B cell (primary cell): ENCODE results near the gene SH3RF3. TPM values are rescaled to one million over a fixed set of nuclear protein-coding genes. Genes with fewer than 3 reads are reported as not detected.

ENCODE experiments used
- ATAC-seq: fragments of 200-7000 bp; cut with Tn5 transposase; one replicate; pipeline ENCODE4 v1.10.0; 2021; ENCODE audit warnings: low read depth, mild to moderate bottlenecking, moderate number of reproducible peaks, moderate library complexity
- CTCF ChIA-PET: fragments of 350-600 bp; sonication (Branson Sonifier 250); formaldehyde crosslinking; loops from one replicate; lab custom pipeline; 2021; ENCODE audit warnings: antibody characterized with exemption, inconsistent platforms; lab: Charles Lee
- POLR2A ChIA-PET: fragments of 350-600 bp; sonication (Branson Sonifier 250); formaldehyde crosslinking; loops from one replicate; lab custom pipeline; 2021; ENCODE audit warnings: antibody characterized with exemption; lab: Charles Lee
- DNase-seq: peaks from one replicate; pipeline ENCODE4 v3.0.0; 2013
- H2AFZ ChIP-seq: 2 replicates; pipeline ENCODE4 v1.6.1; 2012; ENCODE audit warnings: mild to moderate bottlenecking, low read depth, low read length; ENCODE audit not compliant: insufficient read depth, poor library complexity, severe bottlenecking
- H3K27ac ChIP-seq, 2 donors: 1 replicate in 1 of 2; 2 replicates in 1 of 2; pipeline ENCODE4 v1.5.1; 2012 to 2013; ENCODE audit warnings: low read length in 2 of 2, mild to moderate bottlenecking in 2 of 2, moderate library complexity in 1 of 2
- H3K27me3 ChIP-seq, 4 experiments: fragments of 200-600 bp in 1 of 4; sonication (generic) in 1 of 4; replicated peaks in 1 of 4; 1 replicate in 2 of 4; 2 replicates in 2 of 4; pipeline versions ENCODE4 v1.6.1 to v1.7.0; 2013 to 2016; ENCODE audit warnings: low read length in 3 of 4, mild to moderate bottlenecking in 2 of 4, mixed read lengths in 1 of 4, moderate library complexity in 1 of 4; ENCODE audit not compliant: insufficient read depth in 4 of 4, control insufficient read depth in 3 of 4; ENCODE audit errors: control extremely low read depth in 1 of 4
- H3K36me3 ChIP-seq, 2 experiments: replicated peaks in 1 of 2; 1 replicate in 1 of 2; 2 replicates in 1 of 2; pipeline versions ENCODE4 v1.6.1 to v1.7.1; 2013; ENCODE audit warnings: low read length in 1 of 2; ENCODE audit not compliant: insufficient read depth in 2 of 2, control insufficient read depth in 1 of 2; ENCODE audit errors: control extremely low read depth in 1 of 2, extremely low read depth in 1 of 2
- H3K4me1 ChIP-seq, 2 donors: fragments of 200-600 bp in 1 of 2; sonication (generic) in 1 of 2; 1 replicate in 1 of 2; 2 replicates in 1 of 2; pipeline versions ENCODE4 v1.5.1 to v1.6.1; 2013 to 2017; ENCODE audit warnings: low read length in 2 of 2; ENCODE audit not compliant: control insufficient read depth in 2 of 2, insufficient read depth in 2 of 2
- H3K4me2 ChIP-seq: replicated peaks from 2 replicates; pipeline ENCODE3; 2012; ENCODE audit warnings: mild to moderate bottlenecking, low read depth, low read length; ENCODE audit not compliant: poor library complexity, severe bottlenecking
- H3K4me3 ChIP-seq, 5 experiments: fragments of 200-600 bp in 1 of 5; sonication (generic) in 1 of 5; 1 replicate in 3 of 5; 2 replicates in 2 of 5; pipeline versions ENCODE4 v1.5.1 to v1.7.0; 2011 to 2016; ENCODE audit warnings: low read length in 4 of 5, mild to moderate bottlenecking in 4 of 5, low read depth in 2 of 5, control low read depth in 1 of 5, moderate library complexity in 1 of 5; ENCODE audit not compliant: insufficient read depth in 1 of 5; ENCODE audit errors: control extremely low read depth in 1 of 5, extremely low read depth in 1 of 5
- H3K79me2 ChIP-seq: fragments of 200-600 bp; sonication (generic); one replicate; pipeline ENCODE4 v1.6.0; 2016; ENCODE audit warnings: low read length; ENCODE audit not compliant: control insufficient read depth, insufficient read depth
- H3K9ac ChIP-seq: fragments of 200-600 bp; sonication (generic); 2 replicates; pipeline ENCODE4 v1.6.1; 2017; ENCODE audit warnings: mild to moderate bottlenecking, low read length, moderate library complexity
- H3K9me3 ChIP-seq, 3 donors: one replicate each; pipeline versions ENCODE4 v1.6.1 to v1.7.1; 2013; ENCODE audit warnings: low read length in 2 of 3; ENCODE audit not compliant: control insufficient read depth in 2 of 3, insufficient read depth in 1 of 3; ENCODE audit errors: control extremely low read depth in 1 of 3
- H4K20me1 ChIP-seq: 2 replicates; pipeline ENCODE4 v1.6.0; 2012; ENCODE audit warnings: mild to moderate bottlenecking, low read length; ENCODE audit not compliant: insufficient read depth, control insufficient read depth, poor library complexity, severe bottlenecking
- H3K27ac Mint-ChIP-seq: one replicate; pipeline ENCODE4 v1.8.0; 2021; ENCODE audit warnings: mixed read lengths
- H3K27me3 Mint-ChIP-seq: one replicate; pipeline ENCODE4 v1.8.0; 2021; ENCODE audit warnings: mixed read lengths
- H3K4me1 Mint-ChIP-seq: one replicate; pipeline ENCODE4 v1.8.0; 2021; ENCODE audit warnings: mixed read lengths
- H3K4me3 Mint-ChIP-seq: one replicate; pipeline ENCODE4 v1.8.0; 2021; ENCODE audit warnings: mixed read lengths
- H3K9me3 Mint-ChIP-seq: one replicate; pipeline ENCODE4 v1.8.0; 2022; ENCODE audit warnings: mixed read lengths; ENCODE audit not compliant: insufficient read depth
- CTCF ChIP-seq: fragments of 200-600 bp; IDR thresholded peaks from one replicate; pipeline ENCODE4 v1.8.0; 2022; ENCODE audit warnings: antibody characterized with exemption, mild to moderate bottlenecking
- EZH2 ChIP-seq: IDR thresholded peaks from 2 replicates; pipeline ENCODE4 v1.6.1; 2012; ENCODE audit warnings: borderline replicate concordance, low read depth, mild to moderate bottlenecking, moderate library complexity, low read length; ENCODE audit not compliant: insufficient read depth, poor library complexity, severe bottlenecking
- WGBS: methylation state at CpG from one replicate; pipeline ENCODE4 v1.1.5; 2013; ENCODE audit warnings: missing lambda C conversion rate; ENCODE audit not compliant: insufficient coverage; 5-methylcytosine and 5-hydroxymethylcytosine counted together
- intact Hi-C: fragments of 100-400 bp; cut with micrococcal nuclease; formaldehyde crosslinking; loops from one replicate; pipeline ENCODE4 v1.10.0; 2022
- polyA plus RNA-seq: library from polyadenylated mRNA; depleted of rRNA; stranded (reverse); fragments of >200 nt; gene quantifications from 2 replicates; pipeline ENCODE4 v1.2.3, GENCODE V29; 2012
- total RNA-seq, 2 donors: library from RNA; stranded (reverse); fragments of 120-200 nt in 1 of 2; gene quantifications; 1 replicate in 1 of 2; 2 replicates in 1 of 2; pipeline versions ENCODE4 v1.2.3 to v1.2.4, GENCODE V29; 2013 to 2022

SH3RF3 gene
- total and polyA plus RNA-seq, 2 donors (not counting 1 experiment from before 2014, with no cell fraction given) = 0.07 to 1.2 TPM

GRCh38 chr2:109542384-109542783 is 413.4 kb downstream of the SH3RF3 start:
- no peaks in the 10 kb centered on the region for H3K9me3 Mint-ChIP-seq

More at GRCh38 chr2:109542384-109542783, 413.4 kb downstream of the SH3RF3 start:
- no peak overlapping the region for H3K27ac Mint-ChIP-seq
- ATAC-seq = no peak
- H3K36me3 ChIP-seq = no peaks in the 10 kb centered on the region
- H3K9ac ChIP-seq = no peak overlapping the region
- no peaks in the 10 kb centered on the region for H4K20me1 ChIP-seq
- ChIA-PET POLR2A (no interaction called here), CTCF (no interaction called here)
- H3K4me3 Mint-ChIP-seq = no peak overlapping the region
- 100% methylated on average over 3 of the region's 6 CpGs for WGBS
- no peaks in the 10 kb centered on the region for H3K79me2 ChIP-seq
- H3K4me3 ChIP-seq = no peak overlapping the region
- peaks cover 18% of the 10 kb centered on the region for H3K27me3 Mint-ChIP-seq
- H3K4me2 ChIP-seq = no peak overlapping the region
- H2AFZ ChIP-seq = no peak overlapping the region
- intact Hi-C loops = no loop called here
- no peaks in the 10 kb centered on the region for H3K9me3 ChIP-seq
- no peak for TF ChIP-seq CTCF
- no peak for TF ChIP-seq EZH2
- no peaks in the 10 kb centered on the region for H3K4me1 ChIP-seq
- no peaks in the 10 kb centered on the region for H3K27me3 ChIP-seq
- no peak for DNase-seq
- no peak overlapping the region for H3K27ac ChIP-seq
- no peaks in the 10 kb centered on the region for H3K4me1 Mint-ChIP-seq
